Measurements from ENCODE around the gene CXCL3. TPM values are rescaled to one million over a fixed set of nuclear protein-coding genes. Genes with fewer than 3 reads are reported as not detected.

CXCL3 gene
- total RNA-seq, 1 donor from 2014 or later, result not detected

- Mint-ChIP-seq H3K27me3 (peaks cover 3% of the 10 kb centered on the region), H3K36me3 (ENCODE audit: low read depth) (no peaks in the 10 kb centered on the region), H3K4me1 (no peaks in the 10 kb centered on the region), H3K9me3 (peaks cover 2% of the 10 kb centered on the region), H3K4me3 (no peak overlapping the region), H3K27ac (no peak overlapping the region)
- CTCF ChIA-PET, result no interaction called here
- no peak for ATAC-seq (ENCODE audit: low read depth)
- intact Hi-C loops (cut with micrococcal nuclease), result no loop called here
- POLR2A ChIA-PET, result no interaction called here
- no peak for TF ChIP-seq CTCF (IDR thresholded peaks at IDR 0.05)
- no peak for DNase-seq
These were observed 20.4 kb downstream of the CXCL3 start for GRCh38 chr4:74018116-74018515.

- CTCF ChIA-PET, result no interaction called here
- ATAC-seq (ENCODE audit: low read depth), result no peak
These were observed 22.4 kb downstream of the CXCL3 start for GRCh38 chr4:74016068-74016467.

GRCh38 chr4:74015126-74015780 lies 23.2 kb downstream of the CXCL3 start:
- TF ChIP-seq CTCF (IDR thresholded peaks at IDR 0.05), result no peak
- Mint-ChIP-seq H3K9me3 (peaks cover 2% of the 10 kb centered on the region), H3K4me1 (no peaks in the 10 kb centered on the region)

More at GRCh38 chr4:74016068-74016467, 22.4 kb downstream of the CXCL3 start:
- DNase-seq, result no peak
- POLR2A ChIA-PET, result no interaction called here
- Mint-ChIP-seq H3K4me1 (no peaks in the 10 kb centered on the region), H3K4me3 (no peak overlapping the region), H3K27ac (no peak overlapping the region), H3K27me3 (peaks cover 3% of the 10 kb centered on the region), H3K36me3 (ENCODE audit: low read depth) (no peaks in the 10 kb centered on the region), H3K9me3 (peaks cover 2% of the 10 kb centered on the region)
- intact Hi-C loops (cut with micrococcal nuclease), result no loop called here
- no peak for TF ChIP-seq CTCF (IDR thresholded peaks at IDR 0.05)

GRCh38 chr4:74014332-74014731 lies 24.2 kb downstream of the CXCL3 start:
- intact Hi-C loops (cut with micrococcal nuclease), result no loop called here
- POLR2A ChIA-PET, result no interaction called here
- no peaks in the 10 kb centered on the region for H3K4me1 Mint-ChIP-seq
- no peaks in the 10 kb centered on the region for H3K36me3 Mint-ChIP-seq (ENCODE audit: low read depth)
- H3K27me3 Mint-ChIP-seq, result peaks cover 3% of the 10 kb centered on the region
- CTCF ChIA-PET, result no interaction called here
- TF ChIP-seq CTCF (IDR thresholded peaks at IDR 0.05), result no peak
- no peak overlapping the region for H3K4me3 Mint-ChIP-seq
- no peaks in the 10 kb centered on the region for H3K9me3 Mint-ChIP-seq
- no peak overlapping the region for H3K27ac Mint-ChIP-seq
- ATAC-seq (ENCODE audit: low read depth), result no peak
- no peak for DNase-seq

More at GRCh38 chr4:74015126-74015780, 23.2 kb downstream of the CXCL3 start:
- no peak overlapping the region for H3K27ac Mint-ChIP-seq
- DNase-seq, result no peak
- ATAC-seq (ENCODE audit: low read depth), result no peak
- POLR2A ChIA-PET, result no interaction called here
- H3K4me3 Mint-ChIP-seq, result no peak overlapping the region
- intact Hi-C loops (cut with micrococcal nuclease), result no loop called here
- CTCF ChIA-PET, result no interaction called here
- H3K36me3 Mint-ChIP-seq (ENCODE audit: low read depth), result no peaks in the 10 kb centered on the region
- peaks cover 3% of the 10 kb centered on the region for H3K27me3 Mint-ChIP-seq

- H3K4me1 Mint-ChIP-seq, result no peaks in the 10 kb centered on the region
- H3K9me3 Mint-ChIP-seq, result no peaks in the 10 kb centered on the region
- CTCF ChIA-PET, result no interaction called here
- POLR2A ChIA-PET, result no interaction called here
- DNase-seq (no peak), ATAC-seq (ENCODE audit: low read depth) (no peak)
- no peaks in the 10 kb centered on the region for H3K36me3 Mint-ChIP-seq (ENCODE audit: low read depth)
- peaks cover 3% of the 10 kb centered on the region for H3K27me3 Mint-ChIP-seq
- no peak overlapping the region for H3K4me3 Mint-ChIP-seq
- intact Hi-C loops (cut with micrococcal nuclease), result no loop called here
- TF ChIP-seq CTCF (IDR thresholded peaks at IDR 0.05), result no peak
- H3K27ac Mint-ChIP-seq, result no peak overlapping the region
These were observed 25.2 kb downstream of the CXCL3 start for GRCh38 chr4:74013264-74013663.

Measured in activated B cell treated with CpG ODN at 0.5 μM for 24 hours (primary cell).